Ascending aorta (tissue), 2 donors: Measurements from ENCODE around the gene GUCY1A2. TPM values are rescaled to one million over a fixed set of nuclear protein-coding genes. Genes with fewer than 3 reads are reported as not detected.
"Not testable (repeated sequence)": the region's sequence is repeated elsewhere in the genome, so short reads cannot be mapped to it uniquely, and the experiment has no call there.

ENCODE experiments used
- DNase-seq, 2 donors: peaks; one replicate each; pipeline ENCODE4 v3.0.0-alpha.2; 2019; ENCODE audit warnings: low spot score in 2 of 2
- H3K27ac ChIP-seq, 2 donors: fragments of 200-600 bp; sonication (generic); one replicate each; pipeline ENCODE4 v1.5.1; 2016 to 2017; ENCODE audit warnings: mild to moderate bottlenecking in 1 of 2
- H3K27me3 ChIP-seq: fragments of 200-600 bp; sonication (generic); one replicate; pipeline ENCODE4 v1.5.1; 2017
- H3K36me3 ChIP-seq, 2 donors: fragments of 200-600 bp; sonication (generic); one replicate each; pipeline ENCODE4 v1.5.1; 2016
- H3K4me1 ChIP-seq, 2 donors: fragments of 200-600 bp; sonication (generic); one replicate each; pipeline ENCODE4 v1.5.1; 2016 to 2017; ENCODE audit warnings: mild to moderate bottlenecking in 1 of 2
- H3K4me3 ChIP-seq, 2 donors: fragments of 200-600 bp; sonication (generic); one replicate each; pipeline ENCODE4 v1.5.1; 2016 to 2017; ENCODE audit warnings: mild to moderate bottlenecking in 1 of 2
- H3K9me3 ChIP-seq, 2 donors: fragments of 200-600 bp; sonication (generic); one replicate each; pipeline ENCODE4 v1.5.1; 2016
- CTCF ChIP-seq, 3 experiments: fragments of 200-600 bp in 2 of 3; fragments of 450-650 bp in 1 of 3; sonication (generic) in 2 of 3; IDR thresholded peaks; one replicate each; pipeline ENCODE4 v1.5.1; 2016 to 2019; ENCODE audit warnings: antibody characterized with exemption in 3 of 3, mild to moderate bottlenecking in 1 of 3, moderate library complexity in 1 of 3
- intact Hi-C: fragments of 100-400 bp; cut with DNase I; formaldehyde crosslinking; loops from one replicate; pipeline ENCODE4 v1.15.1; 2023
- total RNA-seq: library from RNA; depleted of rRNA; stranded (reverse); fragments of >200 nt; gene quantifications from one replicate; pipeline ENCODE4 v1.1.0, GENCODE V29; 2016

The GUCY1A2 gene
- total RNA-seq, 1 donor from 2014 or later = 5.6 TPM

GRCh38 chr11:106789406-106789805 is 228.9 kb downstream of the GUCY1A2 start:
- no peak for TF ChIP-seq CTCF (IDR thresholded peaks at IDR 0.05)
- Histone ChIP-seq H3K27ac (no peak overlapping the region), H3K27me3 (no peaks in the 10 kb centered on the region), H3K9me3 (no peaks in the 10 kb centered on the region), H3K36me3 (no peaks in the 10 kb centered on the region), H3K4me3 (no peak overlapping the region), H3K4me1 (no peaks in the 10 kb centered on the region)
- intact Hi-C loops = no loop called here
- DNase-seq = no peak

GRCh38 chr11:106787454-106787853 is 230.8 kb downstream of the GUCY1A2 start:
- no peak overlapping the region for H3K27ac ChIP-seq
- H3K9me3 ChIP-seq = no peaks in the 10 kb centered on the region
- intact Hi-C loops = no loop called here

GRCh38 chr11:106785913-106786650 is 232.2 kb downstream of the GUCY1A2 start:
- no peaks in the 10 kb centered on the region for H3K36me3 ChIP-seq
- intact Hi-C loops = no loop called here
- H3K27ac ChIP-seq = no peak overlapping the region
- no peaks in the 10 kb centered on the region for H3K27me3 ChIP-seq
- H3K9me3 ChIP-seq = no peaks in the 10 kb centered on the region
- no peak overlapping the region for H3K4me3 ChIP-seq
- no peak for TF ChIP-seq CTCF (IDR thresholded peaks at IDR 0.05)
- no peak for DNase-seq
- H3K4me1 ChIP-seq = no peaks in the 10 kb centered on the region

More at GRCh38 chr11:106787454-106787853, 230.8 kb downstream of the GUCY1A2 start:
- H3K4me3 ChIP-seq = no peak overlapping the region
- H3K27me3 ChIP-seq = no peaks in the 10 kb centered on the region
- DNase-seq = no peak
- no peaks in the 10 kb centered on the region for H3K36me3 ChIP-seq
- no peaks in the 10 kb centered on the region for H3K4me1 ChIP-seq
- TF ChIP-seq CTCF (IDR thresholded peaks at IDR 0.05) = no peak

GRCh38 chr11:106777302-106777701 is 241.0 kb downstream of the GUCY1A2 start:
- H3K27me3 ChIP-seq, intact Hi-C loops, DNase-seq, H3K9me3 ChIP-seq, H3K4me3 ChIP-seq, H3K36me3 ChIP-seq, H3K27ac ChIP-seq, H3K4me1 ChIP-seq: not testable (repeated sequence)

- TF ChIP-seq CTCF (IDR thresholded peaks at IDR 0.05) = no peak
- H3K9me3 ChIP-seq = no peaks in the 10 kb centered on the region
- H3K27me3 ChIP-seq = no peaks in the 10 kb centered on the region
- no peak overlapping the region for H3K4me3 ChIP-seq
- intact Hi-C loops = no loop called here
- no peaks in the 10 kb centered on the region for H3K36me3 ChIP-seq
- DNase-seq = no peak
- H3K27ac ChIP-seq = no peak overlapping the region
- no peaks in the 10 kb centered on the region for H3K4me1 ChIP-seq
Measured at GRCh38 chr11:106770489-106771085, 247.7 kb downstream of the GUCY1A2 start.

- Histone ChIP-seq H3K36me3 (no peaks in the 10 kb centered on the region), H3K27ac (no peak overlapping the region), H3K4me1 (no peaks in the 10 kb centered on the region), H3K27me3 (no peaks in the 10 kb centered on the region), H3K9me3 (no peaks in the 10 kb centered on the region), H3K4me3 (no peak overlapping the region)
- no peak for TF ChIP-seq CTCF (IDR thresholded peaks at IDR 0.05)
- intact Hi-C loops = no loop called here
- DNase-seq = no peak
Measured at GRCh38 chr11:106765469-106766258, 252.6 kb downstream of the GUCY1A2 start.
